ENCODE results near the gene CYTH3. TPM values are rescaled to one million over a fixed set of nuclear protein-coding genes. Genes with fewer than 3 reads are reported as not detected.

CYTH3 gene
- total RNA-seq, 3 donors from 2014 or later (not counting 1 experiment from before 2014, with no cell fraction given): 7.7 to 42.6 (median 13.6) TPM

DNA sequence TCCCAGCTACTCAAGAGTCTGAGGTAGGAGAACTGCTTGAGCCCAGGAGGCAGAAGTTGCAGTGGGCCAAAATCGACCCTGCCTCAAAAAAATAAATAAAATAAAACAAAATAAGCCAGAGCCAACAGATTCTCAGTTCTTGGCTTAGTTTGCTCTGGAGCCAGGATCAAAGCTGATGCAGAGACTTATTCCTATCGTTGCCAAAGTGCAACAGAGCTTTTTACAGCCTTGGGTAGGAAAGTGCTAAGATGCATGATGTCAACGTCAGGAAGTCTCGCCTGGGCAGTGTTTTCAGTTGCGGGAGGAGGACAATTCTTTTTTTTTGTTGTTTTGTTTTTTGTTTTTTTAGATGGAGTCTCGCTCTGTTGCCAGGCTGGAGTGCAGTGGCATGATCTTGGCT, 43.8 kb upstream of the CYTH3 start:
- Histone ChIP-seq H3K27ac (ENCODE audit: low read length) (no peak overlapping the region), H3K36me3 (ENCODE audit: control insufficient read depth, insufficient read depth, low read length) (no peaks in the 10 kb centered on the region), H3K4me1 (ENCODE audit: control insufficient read depth, insufficient read depth, low read length) (peaks cover 4% of the 10 kb centered on the region), H3K27me3 (ENCODE audit: control insufficient read depth, insufficient read depth, low read length) (no peaks in the 10 kb centered on the region), H3K9me3 (ENCODE audit: control insufficient read depth, insufficient read depth, low read length) (no peaks in the 10 kb centered on the region), H3K4me3 (ENCODE audit: low read length) (no peak overlapping the region)
- H3K9me3 Mint-ChIP-seq: no peaks in the 10 kb centered on the region
- no peak overlapping the region for H3K27ac Mint-ChIP-seq
- no peak for ATAC-seq
- no peaks in the 10 kb centered on the region for H3K36me3 Mint-ChIP-seq
- H3K4me1 Mint-ChIP-seq: no peaks in the 10 kb centered on the region
- H3K4me3 Mint-ChIP-seq: no peak overlapping the region
- H3K27me3 Mint-ChIP-seq (ENCODE audit: low read depth in 2 of 2): no peaks in the 10 kb centered on the region
- intact Hi-C loops (cut with micrococcal nuclease): no loop called here
- DNase-seq: no peak
- TF ChIP-seq, protein P1, sequence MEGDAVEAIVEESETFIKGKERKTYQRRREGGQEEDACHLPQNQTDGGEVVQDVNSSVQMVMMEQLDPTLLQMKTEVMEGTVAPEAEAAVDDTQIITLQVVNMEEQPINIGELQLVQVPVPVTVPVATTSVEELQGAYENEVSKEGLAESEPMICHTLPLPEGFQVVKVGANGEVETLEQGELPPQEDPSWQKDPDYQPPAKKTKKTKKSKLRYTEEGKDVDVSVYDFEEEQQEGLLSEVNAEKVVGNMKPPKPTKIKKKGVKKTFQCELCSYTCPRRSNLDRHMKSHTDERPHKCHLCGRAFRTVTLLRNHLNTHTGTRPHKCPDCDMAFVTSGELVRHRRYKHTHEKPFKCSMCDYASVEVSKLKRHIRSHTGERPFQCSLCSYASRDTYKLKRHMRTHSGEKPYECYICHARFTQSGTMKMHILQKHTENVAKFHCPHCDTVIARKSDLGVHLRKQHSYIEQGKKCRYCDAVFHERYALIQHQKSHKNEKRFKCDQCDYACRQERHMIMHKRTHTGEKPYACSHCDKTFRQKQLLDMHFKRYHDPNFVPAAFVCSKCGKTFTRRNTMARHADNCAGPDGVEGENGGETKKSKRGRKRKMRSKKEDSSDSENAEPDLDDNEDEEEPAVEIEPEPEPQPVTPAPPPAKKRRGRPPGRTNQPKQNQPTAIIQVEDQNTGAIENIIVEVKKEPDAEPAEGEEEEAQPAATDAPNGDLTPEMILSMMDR (IDR thresholded peaks at IDR 0.05): no peak
- WGBS (ENCODE audit: insufficient coverage): 82% methylated on average over 5 of the region's 6 CpGs

DNA sequence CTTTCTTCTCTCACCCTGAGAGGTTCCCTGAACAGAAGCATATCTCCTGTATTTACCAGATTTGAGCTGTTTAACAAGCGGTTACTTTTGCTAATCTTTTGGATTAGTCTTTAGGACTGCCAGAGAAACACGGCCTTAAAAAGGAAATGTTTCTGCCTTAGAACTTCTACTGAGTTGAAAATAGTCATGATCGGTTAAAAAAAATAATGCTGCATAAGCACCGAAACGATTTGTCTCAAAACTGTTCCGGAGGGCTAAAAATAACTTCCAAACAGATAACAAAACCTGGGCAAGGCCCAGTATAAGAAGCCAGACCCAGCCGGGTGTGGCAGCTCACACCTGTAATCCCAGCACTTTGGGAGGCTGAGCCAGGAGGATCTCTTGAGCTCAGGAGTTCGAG, 43.3 kb upstream of the CYTH3 start:
- Mint-ChIP-seq H3K9me3 (no peaks in the 10 kb centered on the region), H3K4me1 (no peaks in the 10 kb centered on the region), H3K27me3 (ENCODE audit: low read depth in 2 of 2) (no peaks in the 10 kb centered on the region), H3K27ac (no peak overlapping the region), H3K36me3 (no peaks in the 10 kb centered on the region), H3K4me3 (no peak overlapping the region)
- H3K36me3 ChIP-seq (ENCODE audit: control insufficient read depth, insufficient read depth, low read length): no peaks in the 10 kb centered on the region
- DNase-seq (no peak), ATAC-seq (no peak)
- TF ChIP-seq, protein P1 (IDR thresholded peaks at IDR 0.05): no peak
- no peak overlapping the region for H3K4me3 ChIP-seq (ENCODE audit: low read length)
- peaks cover 4% of the 10 kb centered on the region for H3K4me1 ChIP-seq (ENCODE audit: control insufficient read depth, insufficient read depth, low read length)
- intact Hi-C loops (cut with micrococcal nuclease): no loop called here
- WGBS (ENCODE audit: insufficient coverage): 90% methylated on average over 8 of the region's 8 CpGs
- no peaks in the 10 kb centered on the region for H3K9me3 ChIP-seq (ENCODE audit: control insufficient read depth, insufficient read depth, low read length)
- H3K27me3 ChIP-seq (ENCODE audit: control insufficient read depth, insufficient read depth, low read length): no peaks in the 10 kb centered on the region
- H3K27ac ChIP-seq (ENCODE audit: low read length): no peak overlapping the region

DNA sequence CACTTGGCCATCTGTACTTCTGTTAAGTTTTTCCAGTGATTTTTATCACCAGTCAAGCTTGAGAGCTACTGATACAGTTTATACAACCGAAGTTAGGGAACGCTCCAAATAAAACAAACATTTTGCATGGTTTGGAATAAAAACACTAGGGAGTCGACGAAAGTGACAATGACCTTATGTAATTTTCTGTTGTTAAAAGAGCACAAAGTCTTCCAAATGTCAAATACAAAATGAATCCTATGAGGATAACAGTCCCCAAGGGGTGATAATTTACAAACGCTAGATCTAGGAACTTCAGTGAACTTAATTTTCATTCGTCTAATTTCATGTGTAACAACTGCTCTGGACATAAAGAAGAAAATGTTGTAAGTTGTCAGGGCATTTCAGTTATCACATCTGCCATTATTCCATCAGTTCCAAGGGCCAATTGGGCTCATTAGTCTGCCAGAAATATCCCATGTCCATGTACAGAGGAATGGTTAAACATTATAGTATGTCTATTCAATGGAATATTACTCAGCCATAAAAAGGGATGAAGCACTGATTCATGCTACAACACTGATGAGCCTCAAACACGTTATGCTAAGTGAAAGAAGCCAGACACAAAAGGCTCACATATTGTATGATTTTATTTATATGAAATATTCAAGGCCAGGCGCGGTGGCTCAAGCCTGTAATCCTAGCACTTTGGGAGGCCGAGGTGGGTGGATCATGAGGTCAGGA, 38.0 kb upstream of the CYTH3 start:
- Histone ChIP-seq H3K27me3 (ENCODE audit: control insufficient read depth, insufficient read depth, low read length) (no peaks in the 10 kb centered on the region), H3K4me1 (ENCODE audit: control insufficient read depth, insufficient read depth, low read length) (no peaks in the 10 kb centered on the region), H3K9me3 (ENCODE audit: control insufficient read depth, insufficient read depth, low read length) (no peaks in the 10 kb centered on the region), H3K4me3 (ENCODE audit: low read length) (no peak overlapping the region), H3K27ac (ENCODE audit: low read length) (no peak overlapping the region), H3K36me3 (ENCODE audit: control insufficient read depth, insufficient read depth, low read length) (no peaks in the 10 kb centered on the region)
- intact Hi-C loops (cut with micrococcal nuclease): no loop called here
- Mint-ChIP-seq H3K9me3 (no peaks in the 10 kb centered on the region), H3K27me3 (ENCODE audit: low read depth in 2 of 2) (no peaks in the 10 kb centered on the region), H3K36me3 (no peaks in the 10 kb centered on the region), H3K27ac (no peak overlapping the region), H3K4me3 (no peak overlapping the region), H3K4me1 (no peaks in the 10 kb centered on the region)
- WGBS (ENCODE audit: insufficient coverage): 98% methylated on average over 5 of the region's 10 CpGs
- DNase-seq (no peak), ATAC-seq (no peak)
- TF ChIP-seq, protein P1 (IDR thresholded peaks at IDR 0.05): no peak

DNA sequence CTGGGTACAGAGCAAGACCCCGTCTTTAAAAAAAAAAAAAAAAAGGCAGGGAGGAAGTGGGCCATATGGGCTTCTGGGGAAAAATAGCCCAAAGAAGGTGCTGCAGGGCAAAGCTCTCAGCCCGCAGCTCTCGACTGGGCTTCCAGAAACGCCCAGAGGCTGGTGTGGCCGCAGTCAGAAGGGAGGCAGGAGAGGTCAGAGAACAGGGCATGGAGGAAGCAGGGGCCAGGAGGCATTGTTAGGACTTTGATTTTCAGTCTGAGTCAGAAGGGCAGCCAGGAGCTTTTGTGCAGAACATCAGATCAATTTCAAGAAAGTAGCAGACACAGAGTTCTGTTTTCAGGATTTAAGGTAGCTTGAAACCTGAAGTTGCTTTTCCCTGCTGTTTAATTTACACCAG, 35.3 kb upstream of the CYTH3 start:
- intact Hi-C loops (cut with micrococcal nuclease): no loop called here
- H3K9me3 Mint-ChIP-seq: no peaks in the 10 kb centered on the region

More for the DNA sequence above, 35.3 kb upstream of the CYTH3 start:
- DNase-seq (no peak), ATAC-seq (no peak)
- Mint-ChIP-seq H3K27me3 (ENCODE audit: low read depth in 2 of 2) (no peaks in the 10 kb centered on the region), H3K4me3 (no peak overlapping the region), H3K27ac (no peak overlapping the region), H3K4me1 (no peaks in the 10 kb centered on the region), H3K36me3 (no peaks in the 10 kb centered on the region)
- no peaks in the 10 kb centered on the region for H3K4me1 ChIP-seq (ENCODE audit: control insufficient read depth, insufficient read depth, low read length)
- no peaks in the 10 kb centered on the region for H3K9me3 ChIP-seq (ENCODE audit: control insufficient read depth, insufficient read depth, low read length)
- H3K27me3 ChIP-seq (ENCODE audit: control insufficient read depth, insufficient read depth, low read length): no peaks in the 10 kb centered on the region
- no peaks in the 10 kb centered on the region for H3K36me3 ChIP-seq (ENCODE audit: control insufficient read depth, insufficient read depth, low read length)
- no peak overlapping the region for H3K4me3 ChIP-seq (ENCODE audit: low read length)
- WGBS (ENCODE audit: insufficient coverage): 72% methylated on average over 5 of the region's 5 CpGs
- TF ChIP-seq, protein P1 (IDR thresholded peaks at IDR 0.05): no peak
- H3K27ac ChIP-seq (ENCODE audit: low read length): no peak overlapping the region
